ENCODE data around the gene ENDOV. TPM values are rescaled to one million over a fixed set of nuclear protein-coding genes. Genes with fewer than 3 reads are reported as not detected.

The ENDOV gene
- total RNA-seq, 1 donor from 2014 or later, result 11.8 TPM

DNA sequence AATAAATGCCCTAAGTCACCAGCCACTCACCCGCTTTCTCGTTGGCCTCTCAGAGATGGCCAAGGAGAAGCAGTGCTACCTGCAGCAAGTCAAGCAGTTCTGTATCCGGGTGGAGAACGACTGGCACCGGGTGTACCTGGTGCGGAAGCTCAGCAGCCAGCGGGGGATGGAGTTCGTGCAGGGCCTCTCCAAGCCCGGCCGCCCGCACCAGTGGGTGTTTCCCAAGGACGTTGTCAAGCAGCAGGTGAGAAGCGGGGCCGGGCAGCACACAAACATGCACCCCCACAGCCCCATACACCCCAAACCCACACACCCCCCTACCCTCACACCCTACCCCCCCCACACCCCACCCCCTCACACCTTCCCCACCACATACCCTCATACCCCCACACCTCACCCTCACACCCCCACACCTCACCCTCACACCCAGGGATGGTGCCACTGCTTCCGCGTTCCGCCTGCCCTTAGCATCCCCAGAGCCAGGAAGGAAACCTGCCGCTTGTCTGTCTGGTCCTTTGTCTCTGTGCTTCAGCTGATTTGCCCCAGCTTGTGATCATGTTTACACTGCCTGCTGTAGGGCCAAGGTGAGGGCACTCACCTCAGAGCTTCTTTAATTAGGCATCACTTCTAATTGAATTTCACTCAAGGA lies 41.9 kb upstream of the ENDOV start:
- Histone ChIP-seq H3K27me3 (no peaks in the 10 kb centered on the region), H3K4me1 (no peaks in the 10 kb centered on the region), H3K4me3 (no peak overlapping the region), H3K36me3 (peaks cover 9 to 96% of the 10 kb centered on the region in 2 donors), H3K27ac (no peak overlapping the region), H3K9me3 (no peaks in the 10 kb centered on the region)
- intact Hi-C loops (cut with DNase I), result no loop called here
- TF ChIP-seq, protein P1, sequence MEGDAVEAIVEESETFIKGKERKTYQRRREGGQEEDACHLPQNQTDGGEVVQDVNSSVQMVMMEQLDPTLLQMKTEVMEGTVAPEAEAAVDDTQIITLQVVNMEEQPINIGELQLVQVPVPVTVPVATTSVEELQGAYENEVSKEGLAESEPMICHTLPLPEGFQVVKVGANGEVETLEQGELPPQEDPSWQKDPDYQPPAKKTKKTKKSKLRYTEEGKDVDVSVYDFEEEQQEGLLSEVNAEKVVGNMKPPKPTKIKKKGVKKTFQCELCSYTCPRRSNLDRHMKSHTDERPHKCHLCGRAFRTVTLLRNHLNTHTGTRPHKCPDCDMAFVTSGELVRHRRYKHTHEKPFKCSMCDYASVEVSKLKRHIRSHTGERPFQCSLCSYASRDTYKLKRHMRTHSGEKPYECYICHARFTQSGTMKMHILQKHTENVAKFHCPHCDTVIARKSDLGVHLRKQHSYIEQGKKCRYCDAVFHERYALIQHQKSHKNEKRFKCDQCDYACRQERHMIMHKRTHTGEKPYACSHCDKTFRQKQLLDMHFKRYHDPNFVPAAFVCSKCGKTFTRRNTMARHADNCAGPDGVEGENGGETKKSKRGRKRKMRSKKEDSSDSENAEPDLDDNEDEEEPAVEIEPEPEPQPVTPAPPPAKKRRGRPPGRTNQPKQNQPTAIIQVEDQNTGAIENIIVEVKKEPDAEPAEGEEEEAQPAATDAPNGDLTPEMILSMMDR (IDR thresholded peaks at IDR 0.05), result no peak
- TF ChIP-seq POLR2AphosphoS5 (IDR thresholded peaks at IDR 0.05; ENCODE audit: insufficient read depth in 1 of 2, low read depth in 1 of 2), result no peak
- no peak for TF ChIP-seq POLR2A (IDR thresholded peaks at IDR 0.05)
- no peak for DNase-seq (ENCODE audit: extremely low spot score in 2 of 2)

DNA sequence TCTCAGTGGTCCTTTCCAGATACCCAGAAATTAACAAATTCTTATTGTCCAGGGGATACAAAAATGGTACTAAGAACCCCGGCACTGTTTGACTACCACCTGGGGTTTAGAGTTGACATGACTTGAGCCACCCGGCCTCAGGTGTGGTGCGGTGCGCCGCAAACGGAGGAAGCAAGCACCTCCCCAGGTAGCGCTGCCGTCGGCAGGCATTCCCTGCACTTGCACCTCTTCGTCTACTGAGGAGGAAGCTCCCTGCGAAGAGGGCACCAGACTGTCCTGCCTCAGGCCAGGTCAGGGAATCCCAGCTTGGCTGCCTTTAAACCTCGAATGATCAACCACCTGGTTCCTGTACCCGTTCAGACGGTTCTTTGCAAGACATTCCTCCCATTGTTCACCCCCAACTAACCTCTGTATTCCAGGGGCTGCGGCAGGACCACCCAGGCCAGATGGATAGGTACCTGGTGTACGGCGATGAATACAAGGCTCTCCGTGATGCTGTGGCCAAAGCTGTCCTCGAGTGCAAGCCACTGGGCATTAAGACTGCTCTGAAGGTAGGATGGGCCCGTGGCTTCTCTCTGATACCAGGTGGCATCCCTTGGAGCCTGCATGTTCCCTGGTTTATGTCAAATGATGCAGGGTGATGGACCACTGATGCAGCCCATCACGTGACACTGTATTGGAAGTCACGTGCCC lies 40.8 kb upstream of the ENDOV start:
- Histone ChIP-seq H3K27ac (no peak overlapping the region), H3K4me1 (no peaks in the 10 kb centered on the region), H3K4me3 (no peak overlapping the region), H3K27me3 (no peaks in the 10 kb centered on the region), H3K36me3 (peaks cover 9 to 89% of the 10 kb centered on the region in 2 donors), H3K9me3 (no peaks in the 10 kb centered on the region)
- intact Hi-C loops (cut with DNase I), result no loop called here
- no peak for DNase-seq (ENCODE audit: extremely low spot score in 2 of 2)
- TF ChIP-seq POLR2AphosphoS5 (IDR thresholded peaks at IDR 0.05; ENCODE audit: insufficient read depth in 1 of 2, low read depth in 1 of 2), result no peak
- no peak for TF ChIP-seq POLR2A (IDR thresholded peaks at IDR 0.05)
- TF ChIP-seq, protein P1 (IDR thresholded peaks at IDR 0.05), result no peak

DNA sequence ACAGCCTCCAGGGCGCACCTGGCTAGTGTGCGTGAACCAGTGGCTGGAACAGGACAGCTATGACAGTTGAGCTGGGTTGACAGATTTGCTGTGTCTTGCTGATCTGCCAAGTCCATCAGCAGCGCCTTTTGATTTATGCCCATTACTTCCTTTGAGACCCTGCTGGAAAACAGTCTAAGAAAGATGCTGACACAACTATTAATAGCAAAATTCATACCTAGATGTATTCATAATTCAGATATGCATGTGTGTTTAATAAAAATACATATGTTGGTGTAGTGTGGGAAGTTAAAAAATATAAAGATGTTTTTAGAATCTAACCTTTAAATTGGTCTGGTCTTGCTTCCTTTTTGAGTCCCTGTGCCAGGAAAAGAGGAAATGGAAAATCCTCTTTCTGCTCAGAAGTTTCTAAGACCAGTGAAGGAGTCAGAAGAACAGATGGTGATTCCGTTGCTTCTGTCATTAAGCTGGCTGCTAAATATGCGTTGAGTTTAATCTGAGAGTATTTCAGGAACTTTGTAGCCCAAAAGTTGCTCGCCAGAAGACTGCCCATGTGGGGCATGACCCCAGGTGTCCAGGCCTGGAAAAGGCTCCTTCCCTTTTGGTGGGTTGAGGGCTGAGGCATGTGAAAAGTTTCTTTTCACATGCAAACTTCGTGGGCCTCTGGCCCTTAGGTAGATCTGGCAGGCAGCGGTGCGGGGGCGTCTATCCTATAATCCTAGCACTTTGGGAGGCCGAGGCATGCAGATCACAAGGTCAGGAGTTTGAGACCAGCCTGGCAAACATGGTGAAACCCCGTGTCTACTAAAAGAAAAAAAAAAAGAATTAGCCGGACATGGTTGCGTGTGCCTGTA lies 40.0 kb upstream of the ENDOV start:
- TF ChIP-seq, protein P1 (IDR thresholded peaks at IDR 0.05), result no peak
- no peak for TF ChIP-seq POLR2AphosphoS5 (IDR thresholded peaks at IDR 0.05; ENCODE audit: insufficient read depth in 1 of 2, low read depth in 1 of 2)
- no peak for TF ChIP-seq POLR2A (IDR thresholded peaks at IDR 0.05)
- Histone ChIP-seq H3K4me1 (no peaks in the 10 kb centered on the region), H3K9me3 (no peaks in the 10 kb centered on the region), H3K36me3 (peaks cover 9 to 89% of the 10 kb centered on the region in 2 donors), H3K4me3 (no peak overlapping the region), H3K27me3 (no peaks in the 10 kb centered on the region), H3K27ac (no peak overlapping the region)
- intact Hi-C loops (cut with DNase I), result no loop called here
- no peak for DNase-seq (ENCODE audit: extremely low spot score in 2 of 2)

DNA sequence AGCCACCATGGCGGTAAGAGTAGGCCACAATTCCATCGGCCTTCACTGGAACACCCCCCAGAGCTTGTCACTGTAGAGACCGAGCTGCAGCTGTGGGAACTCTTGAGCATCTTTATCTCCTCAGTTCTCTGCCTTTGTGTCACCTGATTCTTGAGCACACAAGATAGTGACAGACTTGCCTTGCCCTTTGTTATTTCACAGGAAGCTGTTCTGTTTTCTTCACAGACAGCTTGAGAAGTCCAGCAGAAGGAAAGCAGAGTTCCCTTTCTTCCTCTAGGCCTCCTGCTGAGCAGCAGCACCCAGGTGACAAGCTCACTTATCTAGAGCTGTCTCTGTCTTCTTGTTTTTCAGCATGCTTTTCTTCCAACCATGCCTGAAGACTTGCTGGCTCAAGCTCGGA lies 38.4 kb upstream of the ENDOV start:
- no peaks in the 10 kb centered on the region for H3K27me3 ChIP-seq
- no peak overlapping the region for H3K27ac ChIP-seq
- TF ChIP-seq, protein P1 (IDR thresholded peaks at IDR 0.05), result no peak
- TF ChIP-seq POLR2A (IDR thresholded peaks at IDR 0.05), result no peak
- no peak for TF ChIP-seq POLR2AphosphoS5 (IDR thresholded peaks at IDR 0.05; ENCODE audit: insufficient read depth in 1 of 2, low read depth in 1 of 2)
- intact Hi-C loops (cut with DNase I), result no loop called here
- H3K4me1 ChIP-seq, result no peaks in the 10 kb centered on the region
- DNase-seq (ENCODE audit: extremely low spot score in 2 of 2), result no peak
- no peak overlapping the region for H3K4me3 ChIP-seq
- H3K36me3 ChIP-seq, result peaks cover 9 to 89% of the 10 kb centered on the region in 2 donors
- no peaks in the 10 kb centered on the region for H3K9me3 ChIP-seq
